GM18502 (cell line): ENCODE results near the gene CFAP299.

ENCODE experiments used
- ATAC-seq: cut with Tn5 transposase; IDR thresholded peaks from one replicate; pipeline ENCODE4 v1.9.1; 2021; ENCODE audit warnings: mild to moderate bottlenecking; ENCODE audit not compliant: unreplicated experiment, poor library complexity

Gene CFAP299

GRCh38 chr4:80492761-80493160, 157.2 kb downstream of the CFAP299 start:
- ATAC-seq, result peak; percentile 71

GRCh38 chr4:80495865-80496264, 160.3 kb downstream of the CFAP299 start:
- no peak for ATAC-seq

GRCh38 chr4:80498725-80499124, 163.2 kb downstream of the CFAP299 start:
- no peak for ATAC-seq

GRCh38 chr4:80500613-80501012, 165.1 kb downstream of the CFAP299 start:
- ATAC-seq, result no peak

GRCh38 chr4:80507077-80507476, 171.5 kb downstream of the CFAP299 start:
- no peak for ATAC-seq

GRCh38 chr4:80507507-80507906, 172.0 kb downstream of the CFAP299 start:
- peak; percentile 87 for ATAC-seq

- no peak for ATAC-seq
Observed at GRCh38 chr4:80515496-80515895, 180.0 kb downstream of the CFAP299 start.

GRCh38 chr4:80521438-80521837, 185.9 kb downstream of the CFAP299 start:
- ATAC-seq, result peak; percentile 61

- no peak for ATAC-seq
Observed at GRCh38 chr4:80526697-80527096, 191.2 kb downstream of the CFAP299 start.

- no peak for ATAC-seq
Observed at GRCh38 chr4:80529026-80529425, 193.5 kb downstream of the CFAP299 start.

- no peak for ATAC-seq
Observed at GRCh38 chr4:80532674-80533333, 197.3 kb downstream of the CFAP299 start.

GRCh38 chr4:80535551-80535950, 200.0 kb downstream of the CFAP299 start:
- no peak for ATAC-seq

GRCh38 chr4:80538276-80538926, 202.9 kb downstream of the CFAP299 start:
- ATAC-seq, result no peak

GRCh38 chr4:80539190-80539589, 203.7 kb downstream of the CFAP299 start:
- no peak for ATAC-seq

GRCh38 chr4:80540349-80540748, 204.8 kb downstream of the CFAP299 start:
- ATAC-seq, result peak; percentile 1

GRCh38 chr4:80540785-80541469, 205.4 kb downstream of the CFAP299 start:
- ATAC-seq, result peak; percentile 92

GRCh38 chr4:80542747-80543146, 207.2 kb downstream of the CFAP299 start:
- ATAC-seq, result no peak

- no peak for ATAC-seq
Observed at GRCh38 chr4:80560337-80560736, 224.8 kb downstream of the CFAP299 start.

- ATAC-seq, result no peak
Observed at GRCh38 chr4:80566203-80566872, 230.8 kb downstream of the CFAP299 start.

- ATAC-seq, result no peak
Observed at GRCh38 chr4:80568891-80569290, 233.4 kb downstream of the CFAP299 start.

GRCh38 chr4:80576796-80577195, 241.3 kb downstream of the CFAP299 start:
- no peak for ATAC-seq
